Measurements from ENCODE around the gene ULK1.

GRCh38 chr12:131897276-131897675, 2.9 kb downstream of the ULK1 start:
- TF ChIP-seq CTCF (optimal IDR thresholded peaks at IDR 0.05 in 1 of 3, IDR thresholded peaks at IDR 0.05 in 1 of 3, conservative IDR thresholded peaks at IDR 0.05 in 1 of 3; ENCODE audit: extremely low read depth in 1 of 3, insufficient read depth in 2 of 3, low read length in 3 of 3) (no peak), EZH2 (IDR thresholded peaks at IDR 0.05; ENCODE audit: low read length) (no peak)
